A204.1 (cell line): Measurements from ENCODE around the gene RESP18.
"Not testable (repeated sequence)": the region's sequence is repeated elsewhere in the genome, so short reads cannot be mapped to it uniquely, and the experiment has no call there.

ENCODE experiments used
- FAIRE-seq: peaks from 2 replicates; lab custom pipeline; 2012; peaks lifted over from hg19 to GRCh38; lab: Jason Lieb, UNC

RESP18 gene

DNA sequence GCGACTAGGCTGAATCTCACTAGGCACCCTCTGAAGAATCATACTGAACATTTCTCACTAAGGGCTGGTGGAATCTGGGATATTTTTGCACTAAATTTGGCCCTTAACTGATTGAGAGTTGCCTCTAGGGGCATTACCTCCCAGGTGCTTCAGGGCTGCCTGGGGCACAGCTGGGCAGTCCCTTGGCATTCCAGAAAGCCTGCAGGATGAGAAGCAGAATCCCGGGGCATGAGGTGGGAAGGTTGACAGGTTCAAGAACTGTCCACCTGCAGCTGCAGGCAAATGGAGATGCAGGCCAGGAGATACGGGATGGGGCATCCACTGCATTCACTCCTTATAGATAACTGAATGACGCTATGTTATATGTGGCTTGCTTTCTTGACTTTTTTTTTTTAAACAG is 7.4 kb downstream of the RESP18 start:
- FAIRE-seq = no peak

DNA sequence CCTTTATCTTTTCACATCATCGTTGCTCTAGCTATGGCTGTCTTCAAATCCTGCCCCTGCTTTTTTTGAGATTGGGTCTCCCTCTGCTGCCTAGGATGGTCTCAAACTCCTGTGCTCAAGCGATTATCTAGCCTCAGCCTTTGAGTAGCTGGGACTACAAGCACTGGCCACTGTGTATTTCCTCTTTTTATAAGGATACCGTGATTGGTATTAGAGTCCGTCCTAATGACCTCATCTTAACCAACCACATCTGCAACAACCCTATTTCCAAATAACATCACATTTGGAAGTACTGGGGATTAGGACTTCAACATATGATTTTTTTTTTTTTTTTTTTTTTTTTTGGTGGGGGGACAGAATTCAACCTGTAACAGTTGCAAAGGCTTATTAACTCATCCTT is 9.1 kb downstream of the RESP18 start:
- no peak for FAIRE-seq

DNA sequence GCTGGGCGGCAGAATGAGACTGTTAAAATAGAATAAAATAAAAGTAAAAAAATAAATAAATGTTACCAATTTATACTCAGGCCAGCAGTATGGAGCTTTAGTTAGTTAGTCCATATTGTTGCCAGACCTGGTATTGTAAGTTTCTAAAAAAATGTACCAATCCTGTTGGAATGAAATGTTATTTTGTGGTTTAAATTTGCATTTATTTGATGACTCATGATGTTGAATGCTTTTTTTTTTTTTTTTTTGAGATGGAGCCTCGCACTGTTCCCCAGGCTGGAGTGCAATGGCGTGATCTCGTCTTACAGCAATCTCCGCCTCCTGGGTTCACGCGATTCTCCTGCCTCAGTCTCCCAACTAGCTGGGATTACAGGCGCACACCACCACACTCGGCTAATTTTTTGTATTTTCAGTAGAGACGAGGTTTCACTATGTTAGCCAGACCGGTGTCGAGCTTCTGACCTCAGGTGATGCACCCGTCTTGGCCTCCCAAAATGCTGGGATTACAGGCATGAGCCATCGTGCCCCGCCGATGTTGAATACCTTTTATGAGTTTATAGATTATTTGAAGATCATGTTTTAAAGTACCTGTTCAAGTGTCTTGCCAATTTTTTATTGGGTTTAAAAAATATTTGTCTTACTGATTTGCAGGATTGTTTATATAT is 17.6 kb downstream of the RESP18 start:
- FAIRE-seq = no peak

DNA sequence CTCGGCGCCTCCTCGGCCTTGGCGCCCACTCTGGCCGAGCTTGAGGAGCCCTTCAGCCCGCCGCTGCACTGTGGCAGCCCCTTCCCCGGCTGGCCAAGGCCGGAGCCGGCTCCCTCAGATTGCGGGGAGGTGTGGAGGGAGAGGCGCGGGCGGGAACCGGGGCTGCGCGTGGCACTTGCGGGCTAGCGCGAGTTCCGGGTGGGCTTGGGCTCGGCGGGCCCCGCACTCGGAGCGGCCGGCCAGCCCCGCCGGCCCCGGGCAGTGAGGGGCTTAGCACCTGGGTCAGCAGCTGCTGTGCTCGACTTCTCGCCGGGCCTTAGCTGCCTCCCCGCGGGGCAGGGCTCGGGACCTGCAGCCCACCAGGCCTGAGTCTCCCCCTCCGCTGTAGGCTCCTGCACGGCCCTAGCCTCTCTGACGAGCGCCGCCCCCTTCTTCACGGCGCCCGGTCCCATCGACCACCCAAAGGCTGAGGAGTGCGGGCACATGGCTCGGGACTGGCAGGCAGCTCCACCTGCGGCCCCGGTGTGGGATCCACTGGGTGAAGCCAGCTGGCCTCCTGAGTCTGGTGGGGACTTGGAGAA is 19.8 kb downstream of the RESP18 start:
- FAIRE-seq = not testable (repeated sequence)

DNA sequence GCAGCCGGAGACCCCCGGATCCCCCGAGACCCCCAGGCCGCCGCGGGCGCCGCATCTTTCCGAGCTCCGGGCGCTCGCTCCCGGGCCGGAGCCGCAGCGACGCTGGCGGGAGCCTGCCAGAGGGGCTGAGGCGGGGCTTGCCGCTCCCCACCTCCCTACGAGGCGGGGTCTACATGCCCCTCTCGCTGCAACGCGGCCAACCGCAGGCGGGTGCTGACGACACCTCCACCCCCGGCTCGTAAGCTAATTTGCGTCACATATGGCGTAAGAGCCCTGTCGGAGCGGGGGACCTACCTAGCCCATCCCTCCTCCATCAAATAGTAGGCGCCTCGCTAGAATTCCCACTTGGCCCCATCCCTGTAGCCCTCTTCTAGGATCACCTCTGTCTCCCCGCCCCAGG is 23.3 kb downstream of the RESP18 start, which contains the start of gene PTPRN:
TSS of gene PTPRN (minus strand) at position 124 of the 400 bp plus-strand sequence. CDS start at position 55, 69 bp downstream.
- no peak for FAIRE-seq

DNA sequence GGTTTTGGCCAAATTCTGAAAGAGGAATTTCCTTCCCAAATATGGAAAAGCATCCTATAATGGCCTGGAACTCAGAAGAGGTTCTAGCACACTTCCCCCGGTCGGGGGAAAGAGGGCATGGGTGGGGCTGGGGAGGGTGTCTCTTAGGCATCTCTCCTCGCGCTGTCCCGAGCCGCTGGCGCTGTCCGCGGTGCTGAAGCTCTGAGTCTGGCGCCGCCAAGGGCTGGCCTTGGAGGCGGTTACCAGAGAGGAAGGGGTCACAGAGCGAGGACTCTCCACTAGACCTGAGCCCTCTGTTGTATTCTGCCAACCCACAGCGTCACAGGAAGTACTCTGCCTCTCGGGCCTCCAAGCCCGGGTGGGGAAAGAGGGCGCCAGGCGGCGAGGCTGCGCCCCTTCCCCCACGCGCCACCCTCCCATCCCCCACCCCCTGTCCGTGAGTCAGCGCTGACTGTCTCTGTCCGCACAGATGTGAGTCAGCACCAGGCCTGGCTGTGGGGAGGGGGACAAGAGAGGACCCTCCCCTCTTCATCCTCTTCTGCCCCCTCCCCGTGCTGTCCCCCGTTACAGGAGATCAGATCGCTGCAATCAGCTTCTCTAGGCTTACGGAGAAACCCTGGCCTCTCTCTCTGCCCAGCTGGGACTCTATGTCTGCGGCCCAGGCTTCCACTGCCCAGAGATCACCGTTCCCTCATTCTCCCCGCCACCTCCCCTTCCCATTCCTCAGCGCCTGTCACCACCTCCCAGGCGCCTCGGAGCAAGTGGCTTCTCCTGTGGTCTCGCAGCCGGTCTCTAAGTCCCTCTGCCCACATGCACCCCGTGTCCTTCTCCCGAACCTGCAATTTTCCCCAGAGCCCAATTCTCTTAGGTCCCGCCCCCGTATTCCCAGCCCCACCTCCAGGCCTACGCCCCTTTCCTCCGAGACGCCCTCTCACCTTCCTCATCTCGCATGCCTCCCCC is 24.1 kb downstream of the RESP18 start:
- no peak for FAIRE-seq

DNA sequence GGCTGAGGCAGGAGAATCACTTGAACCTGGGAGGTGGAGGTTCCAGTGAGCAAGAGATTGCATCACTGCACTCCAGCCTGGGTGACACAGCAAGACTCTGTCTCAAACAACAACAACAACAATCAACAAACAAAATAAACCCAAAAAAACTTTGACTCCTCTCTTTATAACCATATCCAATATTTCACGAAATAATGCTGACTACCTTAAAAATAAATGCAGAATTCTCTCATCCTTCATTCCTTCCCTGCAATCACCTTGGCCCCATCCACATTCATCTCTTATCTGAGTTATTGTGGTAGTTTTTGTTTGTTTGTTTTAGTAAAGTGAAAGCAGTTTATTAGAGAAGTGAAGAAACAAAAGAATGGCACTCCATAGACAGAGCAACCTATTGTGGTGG is 26.5 kb downstream of the RESP18 start:
- no peak for FAIRE-seq

DNA sequence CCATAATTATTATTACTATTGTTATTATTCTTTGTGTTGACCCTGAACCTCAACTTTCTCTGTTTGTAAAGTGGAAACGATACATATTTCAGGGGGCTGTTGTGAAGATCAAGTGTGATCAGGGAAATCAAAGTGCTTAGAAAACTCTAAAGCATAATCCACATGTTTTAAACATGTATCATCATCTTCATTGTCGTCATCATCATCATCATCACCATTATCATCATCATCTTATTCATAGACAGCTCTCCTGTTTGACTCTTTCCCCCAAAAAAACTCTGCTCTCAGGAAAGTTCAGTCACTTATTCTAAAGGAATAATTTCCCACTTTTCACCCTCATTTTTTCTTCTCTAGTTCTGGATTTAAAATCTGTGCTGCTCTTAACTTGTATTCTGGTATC is 28.3 kb downstream of the RESP18 start:
- FAIRE-seq = no peak

DNA sequence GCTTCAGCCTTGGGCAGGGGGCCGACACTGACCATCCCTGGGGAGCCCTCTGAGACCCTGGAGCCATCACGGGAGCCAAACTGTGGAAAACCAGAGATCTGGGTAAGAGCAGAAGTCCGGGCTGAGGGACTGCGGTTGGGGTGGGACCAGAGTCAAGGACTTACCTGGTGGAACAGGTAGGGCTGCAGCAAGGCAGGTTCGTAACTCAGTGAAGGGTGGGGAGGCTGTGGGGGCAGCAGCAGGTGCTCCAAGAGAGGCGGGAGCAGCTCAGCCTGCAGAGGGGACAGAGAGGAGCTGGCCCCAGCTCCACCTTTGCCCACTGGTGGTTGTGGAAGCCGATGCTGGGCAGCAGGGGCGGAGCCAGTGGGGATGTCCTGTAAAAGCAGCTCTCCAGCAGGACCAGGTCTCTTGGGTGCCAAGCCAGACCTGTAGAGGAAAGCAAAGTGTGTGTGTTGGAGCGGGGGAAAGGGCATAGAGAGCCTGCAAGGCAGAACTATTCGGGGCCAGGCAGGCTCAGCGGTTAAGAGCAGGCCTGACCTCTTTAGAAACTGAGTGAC is 30.1 kb downstream of the RESP18 start:
- FAIRE-seq = no peak

DNA sequence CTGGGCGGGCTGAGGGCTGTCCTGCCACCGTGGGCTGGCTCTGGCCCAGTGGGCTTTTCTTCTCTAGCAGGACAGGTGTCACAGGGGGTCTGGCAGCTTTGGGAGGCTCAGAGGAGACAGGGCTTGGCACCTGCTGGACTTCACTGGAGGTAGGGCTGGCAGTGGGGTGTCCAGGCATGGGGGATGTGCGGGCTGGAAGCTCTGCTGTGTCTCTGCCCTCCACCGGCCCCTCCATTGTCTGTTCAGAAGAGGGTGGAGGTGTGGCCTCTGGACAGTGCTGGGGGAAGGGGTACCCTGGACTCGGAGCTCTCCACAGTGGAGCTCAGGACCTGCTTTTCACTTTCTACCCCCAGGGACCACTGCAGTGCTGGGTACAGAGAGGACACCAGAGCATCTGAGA is 32.5 kb downstream of the RESP18 start:
- no peak for FAIRE-seq

DNA sequence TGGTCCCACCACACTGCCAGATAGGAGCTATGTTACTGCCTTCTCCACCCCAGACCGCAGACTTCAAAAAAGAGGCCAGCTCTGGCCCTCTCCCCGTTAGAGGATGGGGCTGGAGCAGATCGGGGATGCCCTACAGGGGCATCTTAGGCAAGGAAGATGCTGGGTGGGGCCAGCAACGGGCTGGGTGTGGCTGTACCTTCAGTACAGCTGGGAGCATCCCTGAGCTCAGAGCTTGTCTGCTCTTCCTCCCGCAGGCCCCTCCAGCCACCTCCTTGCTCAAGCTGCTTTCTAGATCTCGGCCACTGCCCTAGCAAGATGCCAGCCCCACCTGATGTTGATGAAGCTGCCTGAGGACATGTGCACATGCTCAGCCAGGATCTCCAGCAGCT is 33.2 kb downstream of the RESP18 start:
- FAIRE-seq = no peak

DNA sequence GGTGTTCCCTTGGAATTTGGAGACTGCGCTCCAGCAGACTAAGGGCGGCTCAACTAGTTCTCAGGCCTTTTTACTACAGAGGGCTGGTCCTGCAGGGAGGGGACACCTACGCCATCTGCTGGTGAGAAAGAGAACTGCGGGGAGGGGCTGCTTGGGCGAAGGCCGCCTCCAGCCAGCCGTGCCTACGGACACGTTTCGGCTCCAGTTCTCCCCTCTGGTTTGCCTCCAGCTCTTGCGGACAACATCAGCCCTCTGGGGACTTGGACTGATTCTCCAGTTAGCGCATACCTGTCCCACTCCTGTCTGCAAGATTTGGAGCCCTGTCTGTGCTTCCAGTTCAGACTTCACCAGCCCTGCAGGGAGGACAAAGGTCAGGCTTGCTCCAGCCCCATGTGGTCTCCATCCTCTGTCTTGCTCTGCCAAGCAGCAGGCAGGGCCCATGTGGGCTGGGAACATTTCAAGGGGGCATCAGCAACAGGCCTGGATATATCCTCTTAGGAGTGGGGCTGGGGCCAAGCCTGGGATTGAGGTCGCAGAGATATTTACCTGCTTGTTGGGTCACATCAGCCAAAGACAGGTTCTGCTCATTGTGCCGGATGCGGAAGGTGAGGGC is 33.7 kb downstream of the RESP18 start:
- no peak for FAIRE-seq

DNA sequence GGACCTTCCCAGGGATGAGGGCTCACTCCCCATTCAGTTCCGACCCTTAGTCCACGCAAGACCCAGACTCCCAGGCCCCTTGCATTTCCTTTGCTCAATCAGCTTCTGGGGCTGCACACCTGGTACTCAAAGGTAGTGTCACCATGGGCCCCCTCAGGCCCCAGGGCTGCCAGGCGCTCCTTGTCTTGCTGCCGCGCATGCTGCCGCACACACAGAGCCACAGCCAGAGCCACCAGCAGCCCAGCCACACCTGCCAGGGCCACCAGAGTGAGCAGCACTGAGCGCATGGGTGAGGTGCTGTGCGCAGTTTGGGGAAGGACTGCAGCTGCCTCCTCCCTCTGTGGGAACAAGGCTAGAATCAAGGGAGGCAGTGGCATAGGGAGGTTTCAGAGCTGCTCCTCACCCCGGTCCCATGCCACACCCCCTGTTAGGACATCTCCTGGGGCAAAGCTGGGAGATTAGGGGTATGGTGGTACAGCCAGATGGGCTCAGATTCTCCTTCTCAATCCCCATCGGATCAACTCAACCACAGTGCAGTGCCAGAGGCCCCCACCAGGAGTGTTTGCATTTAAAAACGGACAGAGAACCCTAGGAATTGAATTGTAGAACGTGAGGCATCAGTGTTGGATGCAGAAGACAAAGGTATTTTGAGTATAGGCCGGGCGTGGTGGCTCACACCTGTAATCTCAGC is 34.6 kb downstream of the RESP18 start:
- no peak for FAIRE-seq

DNA sequence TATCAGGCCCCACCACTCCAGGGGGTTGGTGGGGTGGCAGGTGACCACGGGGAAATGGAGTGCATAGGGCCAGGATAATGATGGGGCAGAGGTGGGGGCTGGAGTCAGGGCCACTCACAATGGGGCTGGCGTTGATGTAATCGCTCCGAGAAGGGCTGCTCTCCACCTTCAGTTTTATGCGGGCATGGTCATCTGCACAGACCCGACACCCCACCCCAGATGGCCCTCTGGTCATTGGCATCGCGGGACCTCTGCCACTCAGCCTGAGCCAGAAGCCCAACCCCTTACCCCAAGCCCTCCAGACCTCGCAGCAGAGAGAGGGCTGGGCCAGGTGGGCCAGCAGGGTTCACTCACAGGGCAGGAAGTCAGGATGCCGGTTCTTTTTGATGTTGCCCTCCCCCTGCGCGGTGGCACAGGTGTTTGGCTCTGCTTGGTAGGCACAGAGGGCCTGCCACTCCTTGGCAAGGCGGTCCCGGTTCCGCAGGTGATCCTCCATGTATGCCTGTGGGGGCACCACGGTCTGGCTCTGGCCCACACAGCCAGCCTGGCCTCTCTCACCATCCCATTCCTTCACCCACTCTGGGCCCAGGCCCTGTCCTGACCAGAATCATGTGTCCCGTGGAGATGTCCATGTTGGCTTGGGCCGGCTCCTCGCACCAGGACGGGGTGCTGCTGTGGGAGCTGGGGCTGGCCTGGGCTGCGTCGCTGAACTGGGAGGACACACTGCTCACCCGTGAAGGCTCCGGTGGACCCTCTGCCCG is 35.7 kb downstream of the RESP18 start:
- no peak for FAIRE-seq

DNA sequence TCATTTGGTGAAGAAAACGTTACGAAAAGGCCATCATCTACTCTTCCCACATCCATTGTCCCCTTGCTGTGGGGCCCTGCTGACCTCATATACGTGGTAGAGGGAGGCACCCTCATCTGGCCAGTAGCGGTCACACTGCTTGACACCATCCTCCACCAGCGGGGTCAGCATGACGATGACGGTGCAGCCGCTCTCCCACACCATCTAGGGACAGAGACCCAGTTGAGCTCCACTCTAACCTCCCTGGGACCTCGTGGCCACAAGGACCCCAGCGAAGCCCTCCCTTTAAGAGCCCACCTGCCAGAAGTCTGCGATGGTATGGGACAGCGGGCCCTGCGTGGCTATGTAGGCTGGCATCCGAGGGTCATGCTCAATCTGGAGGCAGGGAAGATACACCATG is 36.4 kb downstream of the RESP18 start:
- no peak for FAIRE-seq

DNA sequence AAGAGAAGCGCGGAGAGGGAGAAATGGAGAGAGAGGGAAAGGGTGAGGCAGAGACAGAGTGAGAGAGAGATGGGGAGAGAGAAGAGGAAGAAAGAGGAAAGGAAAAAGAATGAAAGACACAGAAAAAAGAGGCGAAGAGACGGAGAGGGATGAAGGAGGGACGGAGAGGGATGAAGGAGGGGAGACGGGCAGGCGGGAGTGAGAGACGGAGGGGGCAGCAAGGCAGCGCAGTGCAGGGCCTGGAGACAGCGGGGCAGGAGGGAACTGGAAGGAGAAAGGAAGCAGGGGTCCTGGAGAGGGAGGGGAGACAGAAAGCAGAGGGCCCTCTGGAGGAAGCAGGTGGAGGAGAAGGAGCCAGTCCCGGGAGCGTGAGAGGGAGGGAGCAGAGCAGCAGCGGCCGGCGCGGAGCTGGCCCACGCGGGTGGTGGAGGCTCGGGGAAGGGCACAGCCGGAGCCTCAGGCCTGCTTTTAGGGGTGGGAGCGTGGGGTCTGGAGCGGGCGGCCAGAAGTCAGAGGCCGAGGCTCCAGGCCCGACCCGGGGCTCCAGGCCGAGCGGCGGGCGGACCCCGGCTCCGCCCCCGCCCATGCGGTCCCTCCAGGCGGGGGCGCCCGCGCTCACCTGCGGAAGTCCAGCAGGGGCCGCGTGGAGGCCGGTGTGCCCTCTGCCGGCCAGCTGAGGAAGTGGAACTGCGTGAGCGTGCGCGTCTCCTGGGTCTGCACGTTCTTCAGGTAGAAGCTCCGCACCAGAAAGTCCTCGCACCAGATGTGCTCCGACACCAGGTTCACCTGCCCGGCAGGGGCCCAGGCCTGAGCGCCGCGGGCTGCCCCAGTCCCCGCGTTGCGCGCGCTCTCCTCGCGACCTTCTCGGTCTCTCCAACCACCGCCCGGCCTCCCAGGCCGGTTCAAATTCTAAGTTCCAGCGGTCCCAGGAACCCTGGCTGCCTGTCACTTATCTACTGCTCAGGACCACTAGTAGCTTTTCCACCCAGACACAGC is 37.9 kb downstream of the RESP18 start:
- no peak for FAIRE-seq

DNA sequence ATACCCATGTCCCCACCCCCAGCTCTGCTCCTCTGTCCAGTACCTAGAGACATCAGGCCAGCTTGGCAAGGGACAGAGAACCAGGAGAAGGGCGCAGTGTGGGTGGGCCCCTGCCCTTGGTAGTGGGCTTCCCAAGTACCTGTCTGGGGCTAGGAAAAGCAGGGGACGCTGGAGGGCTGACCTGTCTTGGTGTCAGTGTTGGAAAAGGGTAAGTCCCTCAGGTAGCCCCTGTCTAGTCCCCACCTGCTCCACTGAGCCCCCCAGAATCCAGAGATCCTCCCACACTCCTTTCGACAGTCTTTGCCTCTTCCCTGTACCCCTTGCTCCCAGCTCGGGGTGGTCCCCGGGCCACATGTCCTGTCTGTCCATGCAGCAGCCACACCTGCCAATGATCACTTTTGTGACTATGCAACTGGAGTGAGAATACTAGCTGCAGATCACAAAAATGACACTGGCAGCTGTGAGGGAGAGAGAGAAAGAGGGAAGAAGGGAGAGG is 38.8 kb downstream of the RESP18 start:
- no peak for FAIRE-seq

DNA sequence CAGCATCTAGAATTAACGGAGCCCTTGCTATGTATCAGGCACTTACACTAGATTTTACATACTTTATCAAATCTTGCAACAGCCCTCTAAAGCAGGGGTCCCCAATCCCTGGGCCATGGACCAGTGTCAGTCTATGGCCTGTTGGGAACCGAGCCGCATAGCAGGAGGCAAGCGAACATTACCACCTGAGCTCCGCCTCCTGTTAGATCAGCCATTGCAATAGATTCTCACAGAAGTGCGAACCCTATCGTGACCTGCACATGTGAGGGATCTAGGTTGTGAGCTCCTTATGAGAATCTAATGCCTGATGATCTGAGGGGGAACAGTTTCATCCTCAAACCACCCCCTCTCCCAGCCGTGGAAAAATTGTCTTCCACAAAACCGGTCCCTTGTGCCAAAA is 39.9 kb downstream of the RESP18 start:
- no peak for FAIRE-seq

DNA sequence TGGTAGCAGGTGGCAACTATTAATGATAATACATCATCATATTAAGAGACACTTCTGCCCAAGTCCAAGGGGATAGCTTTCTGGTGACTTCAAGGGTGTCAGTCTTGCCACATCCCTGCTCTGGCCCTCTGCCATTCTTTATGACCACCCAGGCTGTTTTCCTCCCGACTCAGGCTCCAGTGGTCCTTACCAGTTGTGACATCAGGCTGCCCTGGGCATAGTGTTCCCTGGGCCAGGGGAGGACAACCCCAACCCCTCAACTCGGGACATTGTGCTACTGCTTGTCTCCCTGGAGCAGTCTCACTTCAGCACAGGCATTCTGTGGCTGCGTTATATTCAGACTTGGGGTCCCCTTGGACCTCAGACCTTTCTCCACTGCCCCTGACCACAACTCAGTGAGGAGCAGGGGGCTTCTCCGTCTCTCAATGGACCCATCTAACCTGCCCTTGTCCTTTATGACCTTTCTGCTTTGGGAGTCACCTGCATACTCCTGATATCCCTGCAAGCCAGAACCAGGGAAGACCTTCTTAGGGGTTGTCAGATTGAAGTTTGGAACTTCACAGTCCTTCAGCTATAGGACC is 40.5 kb downstream of the RESP18 start:
- FAIRE-seq = no peak
